H9 (cell line): ENCODE results near the gene FCN2. TPM values are rescaled to one million over a fixed set of nuclear protein-coding genes. Genes with fewer than 3 reads are reported as not detected.
A peak's percentile ranks its signal among the peaks of the same experiment; 100 is the strongest.

Experiments used
- DNase-seq: peaks from one replicate; pipeline ENCODE4 v3.0.0-alpha.2; 2017
- H2AFZ ChIP-seq: one replicate; pipeline ENCODE4 v1.6.1; 2013; ENCODE audit warnings: mild to moderate bottlenecking, low read length, control low read depth, moderate library complexity
- H2AK5ac ChIP-seq: 2 replicates; pipeline ENCODE4 v1.6.1; 2013; ENCODE audit warnings: low read length, control low read depth, mixed read lengths; ENCODE audit not compliant: insufficient read length
- H2BK120ac ChIP-seq: one replicate; pipeline ENCODE4 v1.6.1; 2013; ENCODE audit warnings: low read depth, mild to moderate bottlenecking, low read length, control low read depth, inconsistent platforms; ENCODE audit not compliant: poor library complexity, severe bottlenecking
- H2BK12ac ChIP-seq: 2 replicates; pipeline ENCODE4 v1.6.1; 2013; ENCODE audit warnings: low read length, control low read depth, mixed read lengths, low read depth; ENCODE audit not compliant: insufficient read length
- H2BK15ac ChIP-seq: 2 replicates; pipeline ENCODE4 v1.6.1; 2013; ENCODE audit warnings: low read depth, low read length, control low read depth
- H2BK20ac ChIP-seq: one replicate; pipeline ENCODE4 v1.6.1; 2013; ENCODE audit warnings: low read depth, mild to moderate bottlenecking, low read length, control low read depth, inconsistent platforms; ENCODE audit not compliant: poor library complexity, severe bottlenecking
- H2BK5ac ChIP-seq: 2 replicates; pipeline ENCODE4 v1.6.1; 2013; ENCODE audit warnings: low read length, control low read depth, mixed read lengths; ENCODE audit not compliant: insufficient read length
- H3K14ac ChIP-seq: 2 replicates; pipeline ENCODE4 v1.6.1; 2013; ENCODE audit warnings: low read length, control low read depth; ENCODE audit not compliant: insufficient read depth
- H3K18ac ChIP-seq: 2 replicates; pipeline ENCODE4 v1.6.1; 2013; ENCODE audit warnings: low read depth, mild to moderate bottlenecking, mixed read lengths, low read length, control low read depth; ENCODE audit not compliant: insufficient read length
- H3K23ac ChIP-seq: 2 replicates; pipeline ENCODE4 v1.6.1; 2013; ENCODE audit warnings: low read length, control low read depth, mixed read lengths, low read depth; ENCODE audit not compliant: insufficient read length
- H3K23me2 ChIP-seq: 2 replicates; pipeline ENCODE4 v1.6.1; 2013; ENCODE audit warnings: low read depth, mild to moderate bottlenecking, mixed read lengths, low read length, control low read depth; ENCODE audit not compliant: insufficient read length, poor library complexity, severe bottlenecking
- H3K27ac ChIP-seq: 2 replicates; pipeline ENCODE4 v1.5.1; 2013; ENCODE audit warnings: low read length, control low read depth, mixed read lengths, low read depth; ENCODE audit not compliant: insufficient read length
- H3K27me3 ChIP-seq: 2 replicates; pipeline ENCODE4 v1.6.1; 2013; ENCODE audit warnings: low read length, control low read depth, inconsistent platforms; ENCODE audit not compliant: insufficient read depth
- H3K4ac ChIP-seq: 2 replicates; pipeline ENCODE4 v1.6.1; 2013; ENCODE audit warnings: low read depth, mild to moderate bottlenecking, control low read depth, inconsistent platforms, low read length, moderate library complexity
- H3K4me1 ChIP-seq: 2 replicates; pipeline ENCODE4 v1.6.1; 2013; ENCODE audit warnings: low read length, control low read depth, inconsistent platforms; ENCODE audit not compliant: insufficient read depth
- H3K4me2 ChIP-seq: 2 replicates; pipeline ENCODE4 v1.6.1; 2013; ENCODE audit warnings: low read length, control low read depth, mixed read lengths; ENCODE audit not compliant: insufficient read length, insufficient read depth
- H3K56ac ChIP-seq: 2 replicates; pipeline ENCODE4 v1.6.1; 2013; ENCODE audit warnings: low read depth, mild to moderate bottlenecking, mixed read lengths, low read length, control low read depth; ENCODE audit not compliant: insufficient read length
- H3K79me1 ChIP-seq: 2 replicates; pipeline ENCODE4 v1.6.1; 2013; ENCODE audit warnings: low read depth, mild to moderate bottlenecking, moderate library complexity, low read length, control low read depth, inconsistent platforms; ENCODE audit not compliant: insufficient read depth, poor library complexity, severe bottlenecking
- H3K79me2 ChIP-seq: 2 replicates; pipeline ENCODE4 v1.6.1; 2013; ENCODE audit warnings: low read length, control low read depth, inconsistent platforms; ENCODE audit not compliant: insufficient read depth
- H3K9ac ChIP-seq: 2 replicates; pipeline ENCODE4 v1.6.1; 2013; ENCODE audit warnings: low read length, control low read depth, mixed read lengths; ENCODE audit not compliant: insufficient read length; ENCODE audit errors: extremely low read depth
- H3K9me3 ChIP-seq: one replicate; pipeline ENCODE4 v1.6.1; 2013; ENCODE audit warnings: low read depth, low read length, inconsistent platforms; ENCODE audit not compliant: control insufficient read depth
- H3T11ph ChIP-seq: one replicate; pipeline ENCODE4 v1.6.1; 2013; ENCODE audit warnings: mild to moderate bottlenecking, low read length, control low read depth, inconsistent platforms
- H4K20me1 ChIP-seq: one replicate; pipeline ENCODE4 v1.6.1; 2013; ENCODE audit not compliant: control insufficient read depth, insufficient read length, insufficient read depth
- H4K5ac ChIP-seq: 2 replicates; pipeline ENCODE4 v1.6.1; 2013; ENCODE audit warnings: low read depth, mild to moderate bottlenecking, mixed read lengths, low read length, control low read depth; ENCODE audit not compliant: insufficient read length
- H4K8ac ChIP-seq: replicated peaks from 2 replicates; pipeline ENCODE4 v1.6.1; 2013; ENCODE audit warnings: low read length, control low read depth, mixed read lengths, low read depth; ENCODE audit not compliant: insufficient read length
- H4K91ac ChIP-seq: 2 replicates; pipeline ENCODE4 v1.6.1; 2013; ENCODE audit warnings: low read depth, mild to moderate bottlenecking, moderate library complexity, mixed read lengths, low read length, control low read depth; ENCODE audit not compliant: insufficient read length
- H3K27ac Mint-ChIP-seq, 3 experiments: 2 replicates in 2 of 3; 3 replicates in 1 of 3; pipeline ENCODE4 v1.8.0; 2020 to 2021; ENCODE audit warnings: mixed read lengths in 3 of 3, mild to moderate bottlenecking in 1 of 3, moderate library complexity in 1 of 3
- H3K27me3 Mint-ChIP-seq: 2 replicates; pipeline ENCODE4 v1.8.0; 2021; ENCODE audit warnings: low read depth, mild to moderate bottlenecking, moderate library complexity, mixed read lengths
- H3K36me3 Mint-ChIP-seq, 3 experiments: 2 replicates in 2 of 3; 3 replicates in 1 of 3; pipeline ENCODE4 v1.8.0; 2020 to 2021; ENCODE audit warnings: low read depth in 3 of 3, mixed read lengths in 3 of 3; ENCODE audit not compliant: insufficient read depth in 1 of 3
- H3K4me1 Mint-ChIP-seq, 2 experiments: 2 replicates each; pipeline ENCODE4 v1.8.0; 2020; ENCODE audit warnings: mixed read lengths in 2 of 2
- H3K4me3 Mint-ChIP-seq, 2 experiments: 2 replicates in 1 of 2; 3 replicates in 1 of 2; pipeline ENCODE4 v1.8.0; 2020 to 2021; ENCODE audit warnings: mild to moderate bottlenecking in 2 of 2, mixed read lengths in 2 of 2, moderate library complexity in 1 of 2
- H3K9me3 Mint-ChIP-seq, 2 experiments: 2 replicates in 1 of 2; 3 replicates in 1 of 2; pipeline ENCODE4 v1.8.0; 2020; ENCODE audit warnings: mild to moderate bottlenecking in 2 of 2, mixed read lengths in 2 of 2, moderate library complexity in 1 of 2
- WGBS: extraction: QIAGEN DNeasy Blood & Tissue Kit; methylation state at CpG from one replicate; pipeline ENCODE4 v1.1.7; 2013; ENCODE audit warnings: missing lambda C conversion rate, low lambda C conversion rate, mixed read lengths; ENCODE audit not compliant: insufficient read length; ENCODE audit errors: extremely low coverage; 5-methylcytosine and 5-hydroxymethylcytosine counted together
- total RNA-seq: library from RNA; stranded (reverse); gene quantifications from 2 replicates; pipeline ENCODE4 v1.2.1, GENCODE V29; 2021
- TF ChIP-seq, protein P1 (sequence below): fragments of 200-600 bp; sonication (generic); conservative IDR thresholded peaks from 3 replicates; pipeline ENCODE4 v1.8.0; 2021; ENCODE audit warnings: antibody characterized with exemption, mild to moderate bottlenecking

The FCN2 gene
- total RNA-seq, 1 experiment from 2014 or later = not detected

DNA sequence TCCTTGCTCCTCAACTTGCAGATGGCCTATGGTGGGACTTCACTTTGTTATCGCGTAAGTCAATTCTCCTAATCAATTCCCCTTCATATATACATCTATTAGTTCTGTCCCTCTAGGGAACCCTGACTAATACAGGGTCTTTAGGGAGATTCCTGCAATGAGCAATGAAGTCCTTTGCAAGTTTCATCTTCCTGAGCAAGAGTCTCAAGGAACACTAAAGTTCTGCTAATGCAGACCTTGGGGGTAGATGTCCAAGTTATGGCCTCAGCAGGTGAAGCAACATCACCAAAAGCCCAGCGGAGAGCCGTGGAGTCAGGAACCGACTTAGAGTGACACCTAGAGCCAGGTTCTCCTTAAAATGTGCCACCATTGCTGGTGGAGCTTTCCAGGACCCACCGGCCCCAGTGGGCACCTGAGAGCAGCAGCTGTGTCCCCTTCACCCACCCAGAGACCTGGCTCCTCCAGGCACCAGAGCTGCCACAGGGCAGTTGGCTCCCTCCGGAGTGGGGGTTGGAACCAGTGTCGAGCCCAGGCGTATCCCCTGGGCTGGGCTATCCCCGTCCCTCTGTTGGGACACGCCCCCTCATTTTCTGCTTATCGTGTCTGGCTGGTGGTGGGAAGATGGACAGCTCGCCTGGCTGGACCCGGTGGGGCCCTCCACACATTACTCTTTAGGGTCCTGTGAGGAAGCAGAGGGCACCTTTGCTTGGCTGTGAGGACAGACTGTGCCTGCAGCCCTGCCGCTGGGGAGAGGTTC, 48.0 kb downstream of the FCN2 start:
- Histone ChIP-seq H4K91ac (no peak overlapping the region), H2AK5ac (no peak overlapping the region), H3K56ac (no peak overlapping the region), H2BK15ac (no peak overlapping the region), H3K79me1 (no peaks in the 10 kb centered on the region), H3T11ph (no peak overlapping the region), H3K4me2 (no peak overlapping the region), H3K9ac (no peak overlapping the region), H3K4me1 (no peaks in the 10 kb centered on the region), H3K27me3 (no peaks in the 10 kb centered on the region), H4K8ac (no peak overlapping the region), H2BK5ac (no peak overlapping the region), H3K18ac (no peak overlapping the region), H4K20me1 (no peaks in the 10 kb centered on the region), H3K27ac (no peak overlapping the region), H2AFZ (no peak overlapping the region), H3K4ac (no peak overlapping the region), H4K5ac (no peak overlapping the region), H3K9me3 (no peaks in the 10 kb centered on the region), H2BK20ac (no peak overlapping the region), H2BK12ac (no peak overlapping the region), H3K79me2 (no peaks in the 10 kb centered on the region), H3K23ac (no peak overlapping the region), H3K14ac (no peak overlapping the region), H3K23me2 (no peaks in the 10 kb centered on the region), H2BK120ac (no peak overlapping the region)
- TF ChIP-seq, protein P1, sequence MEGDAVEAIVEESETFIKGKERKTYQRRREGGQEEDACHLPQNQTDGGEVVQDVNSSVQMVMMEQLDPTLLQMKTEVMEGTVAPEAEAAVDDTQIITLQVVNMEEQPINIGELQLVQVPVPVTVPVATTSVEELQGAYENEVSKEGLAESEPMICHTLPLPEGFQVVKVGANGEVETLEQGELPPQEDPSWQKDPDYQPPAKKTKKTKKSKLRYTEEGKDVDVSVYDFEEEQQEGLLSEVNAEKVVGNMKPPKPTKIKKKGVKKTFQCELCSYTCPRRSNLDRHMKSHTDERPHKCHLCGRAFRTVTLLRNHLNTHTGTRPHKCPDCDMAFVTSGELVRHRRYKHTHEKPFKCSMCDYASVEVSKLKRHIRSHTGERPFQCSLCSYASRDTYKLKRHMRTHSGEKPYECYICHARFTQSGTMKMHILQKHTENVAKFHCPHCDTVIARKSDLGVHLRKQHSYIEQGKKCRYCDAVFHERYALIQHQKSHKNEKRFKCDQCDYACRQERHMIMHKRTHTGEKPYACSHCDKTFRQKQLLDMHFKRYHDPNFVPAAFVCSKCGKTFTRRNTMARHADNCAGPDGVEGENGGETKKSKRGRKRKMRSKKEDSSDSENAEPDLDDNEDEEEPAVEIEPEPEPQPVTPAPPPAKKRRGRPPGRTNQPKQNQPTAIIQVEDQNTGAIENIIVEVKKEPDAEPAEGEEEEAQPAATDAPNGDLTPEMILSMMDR = no peak
- peaks cover 4% of the 10 kb centered on the region for H3K27me3 Mint-ChIP-seq
- peak overlapping the region in 1 of 3 experiments; percentile 48; a peak in 1 of 7 replicates for H3K27ac Mint-ChIP-seq
- no peaks in the 10 kb centered on the region; a peak in 1 of 7 replicates for H3K36me3 Mint-ChIP-seq
- H3K4me3 Mint-ChIP-seq = no peak overlapping the region
- no peak for DNase-seq
- no peaks in the 10 kb centered on the region; a peak in 1 of 5 replicates for H3K9me3 Mint-ChIP-seq
- H3K4me1 Mint-ChIP-seq = peaks cover 4 to 8% of the 10 kb centered on the region in 2 experiments
- no CpG with 5 or more reads among the region's 15 CpGs for WGBS
